H1 (cell line): ENCODE measurements around the gene TLE1. TPM values are rescaled to one million over a fixed set of nuclear protein-coding genes. Genes with fewer than 3 reads are reported as not detected.

Source experiments
- CTCF ChIA-PET: fragments of 300-600 bp; sonication (Branson Sonifier 250); formaldehyde crosslinking; loops from one replicate; lab custom pipeline; 2021; ENCODE audit not compliant: partially characterized antibody; lab: Charles Lee
- POLR2A ChIA-PET: fragments of 300-600 bp; sonication (Branson Sonifier 250); formaldehyde crosslinking; loops from one replicate; lab custom pipeline; 2021; ENCODE audit warnings: inconsistent platforms; ENCODE audit not compliant: partially characterized antibody; lab: Charles Lee
- DNase-seq, 2 experiments: peaks; one replicate each; pipeline versions ENCODE4 v3.0.0 to v3.0.0-alpha.2; 2010 to 2022; ENCODE audit warnings: low spot score in 2 of 2, low read depth in 1 of 2, mixed read lengths in 1 of 2
- FAIRE-seq: peaks from 2 replicates; lab custom pipeline; 2011; peaks lifted over from hg19 to GRCh38; lab: Jason Lieb, UNC
- H2AFZ ChIP-seq: 2 replicates; pipeline ENCODE4 v1.8.1; 2012; ENCODE audit warnings: low read length, inconsistent platforms
- H2AK5ac ChIP-seq: 2 replicates; pipeline ENCODE4 v1.6.1; 2013; ENCODE audit warnings: low read depth, low read length
- H2BK120ac ChIP-seq: replicated peaks from 2 replicates; pipeline ENCODE3; 2013; ENCODE audit warnings: low read depth, low read length, inconsistent platforms
- H2BK12ac ChIP-seq: 2 replicates; pipeline ENCODE4 v1.6.1; 2013; ENCODE audit warnings: low read depth, low read length
- H2BK15ac ChIP-seq: 2 replicates; pipeline ENCODE4 v1.6.1; 2013; ENCODE audit warnings: low read length
- H2BK20ac ChIP-seq: 2 replicates; pipeline ENCODE4 v1.6.1; 2013; ENCODE audit warnings: low read length
- H2BK5ac ChIP-seq: 2 replicates; pipeline ENCODE4 v1.6.1; 2013; ENCODE audit warnings: low read depth, low read length
- H3K14ac ChIP-seq: 2 replicates; pipeline ENCODE4 v1.6.1; 2013; ENCODE audit warnings: inconsistent platforms; ENCODE audit not compliant: insufficient read length
- H3K18ac ChIP-seq: 2 replicates; pipeline ENCODE4 v1.6.1; 2013; ENCODE audit warnings: low read length; ENCODE audit errors: extremely low read depth
- H3K23ac ChIP-seq: 2 replicates; pipeline ENCODE4 v1.6.1; 2013; ENCODE audit warnings: inconsistent platforms; ENCODE audit not compliant: insufficient read length
- H3K23me2 ChIP-seq: 2 replicates; pipeline ENCODE4 v1.6.1; 2013; ENCODE audit warnings: low read depth, low read length
- H3K27ac ChIP-seq: 2 replicates; pipeline ENCODE4 v1.6.1; 2011; ENCODE audit warnings: low read depth, low read length, inconsistent platforms
- H3K27me3 ChIP-seq, 4 experiments: replicated peaks in 1 of 4; 1 replicate in 1 of 4; 2 replicates in 3 of 4; pipeline versions ENCODE4 v1.6.1 to v1.8.1; 2011 to 2013; ENCODE audit warnings: low read length in 3 of 4, mild to moderate bottlenecking in 3 of 4, inconsistent platforms in 2 of 4, mixed read lengths in 2 of 4, moderate library complexity in 1 of 4; ENCODE audit not compliant: control insufficient read depth in 3 of 4, insufficient read depth in 3 of 4; ENCODE audit errors: extremely low read depth in 1 of 4
- H3K36me3 ChIP-seq, 4 experiments: 2 replicates each; pipeline versions ENCODE4 v1.6.1 to v1.8.1; 2011 to 2013; ENCODE audit warnings: mild to moderate bottlenecking in 4 of 4, low read length in 3 of 4, moderate library complexity in 2 of 4, control low read depth in 1 of 4, inconsistent platforms in 1 of 4; ENCODE audit not compliant: insufficient read depth in 4 of 4, control insufficient read depth in 2 of 4
- H3K4ac ChIP-seq: replicated peaks from 2 replicates; pipeline ENCODE3; 2013; ENCODE audit warnings: low read length, low read depth, mixed read lengths, inconsistent platforms; ENCODE audit not compliant: insufficient read length
- H3K4me1 ChIP-seq, 4 experiments: replicated peaks in 1 of 4; 1 replicate in 1 of 4; 2 replicates in 3 of 4; pipeline versions ENCODE4 v1.6.1 to v1.8.1; 2011 to 2013; ENCODE audit warnings: low read length in 3 of 4, inconsistent platforms in 2 of 4, mixed read lengths in 1 of 4; ENCODE audit not compliant: insufficient read depth in 4 of 4, control insufficient read depth in 3 of 4
- H3K4me2 ChIP-seq, 2 experiments: 2 replicates each; pipeline versions ENCODE4 v1.6.1 to v1.8.1; 2011 to 2013; ENCODE audit warnings: low read depth in 2 of 2, low read length in 2 of 2, control low read depth in 1 of 2, inconsistent platforms in 1 of 2, mild to moderate bottlenecking in 1 of 2; ENCODE audit not compliant: insufficient read depth in 1 of 2
- H3K4me3 ChIP-seq, 4 experiments: fragments of 200-600, 300-600 bp in 1 of 4; sonication (generic), shearing (Covaris generic), sonication (Bioruptor Twin) in 1 of 4; 2 replicates each; pipeline versions ENCODE4 v1.5.1 to v1.8.1; 2011 to 2016; ENCODE audit warnings: low read length in 4 of 4, low read depth in 3 of 4, control low read depth in 2 of 4, inconsistent platforms in 2 of 4, mild to moderate bottlenecking in 2 of 4, mixed read lengths in 1 of 4, moderate library complexity in 1 of 4; ENCODE audit not compliant: insufficient read depth in 2 of 4; ENCODE audit errors: extremely low read depth in 1 of 4
- H3K56ac ChIP-seq: replicated peaks from 2 replicates; pipeline ENCODE3; 2013; ENCODE audit warnings: low read depth, mild to moderate bottlenecking, mixed read lengths, low read length, inconsistent platforms; ENCODE audit not compliant: insufficient read length
- H3K79me1 ChIP-seq: 2 replicates; pipeline ENCODE4 v1.6.1; 2013; ENCODE audit warnings: low read depth, low read length, control low read depth
- H3K79me2 ChIP-seq, 2 experiments: 2 replicates each; pipeline versions ENCODE4 v1.6.1 to v1.8.1; 2012 to 2013; ENCODE audit warnings: low read length in 2 of 2, mild to moderate bottlenecking in 2 of 2, inconsistent platforms in 1 of 2; ENCODE audit not compliant: insufficient read depth in 2 of 2, control insufficient read depth in 1 of 2
- H3K9ac ChIP-seq, 4 experiments: replicated peaks in 1 of 4; 1 replicate in 1 of 4; 2 replicates in 3 of 4; pipeline versions ENCODE4 v1.6.1 to v1.8.1; 2011 to 2013; ENCODE audit warnings: low read depth in 3 of 4, low read length in 3 of 4, control low read depth in 2 of 4, mild to moderate bottlenecking in 2 of 4, moderate library complexity in 2 of 4, inconsistent platforms in 1 of 4; ENCODE audit errors: extremely low read depth in 1 of 4
- H3K9me3 ChIP-seq, 2 experiments: 2 replicates each; pipeline versions ENCODE4 v1.6.1 to v1.8.1; 2012 to 2013; ENCODE audit warnings: mild to moderate bottlenecking in 2 of 2, moderate library complexity in 2 of 2, control low read depth in 1 of 2, inconsistent platforms in 1 of 2, low read depth in 1 of 2, low read length in 1 of 2, mixed read lengths in 1 of 2; ENCODE audit not compliant: insufficient read depth in 2 of 2
- H4K20me1 ChIP-seq, 2 experiments: replicated peaks in 1 of 2; 2 replicates each; pipeline versions ENCODE3 to v1.8.1; 2011 to 2013; ENCODE audit warnings: inconsistent platforms in 2 of 2, low read length in 2 of 2, mild to moderate bottlenecking in 1 of 2; ENCODE audit not compliant: insufficient read depth in 2 of 2, control insufficient read depth in 1 of 2
- H4K5ac ChIP-seq: 2 replicates; pipeline ENCODE4 v1.6.1; 2013; ENCODE audit warnings: low read length, low read depth, mixed read lengths, inconsistent platforms; ENCODE audit not compliant: insufficient read length
- H4K8ac ChIP-seq: 2 replicates; pipeline ENCODE4 v1.8.0; 2013; ENCODE audit warnings: mild to moderate bottlenecking, moderate library complexity, low read length, inconsistent platforms; ENCODE audit not compliant: insufficient read depth; ENCODE audit errors: extremely low read depth
- H4K91ac ChIP-seq: replicated peaks from 2 replicates; pipeline ENCODE3; 2013; ENCODE audit warnings: low read length, mixed read lengths, inconsistent platforms; ENCODE audit not compliant: insufficient read length
- CHD1 ChIP-seq: IDR thresholded peaks from 2 replicates; pipeline ENCODE4 v1.6.1; 2012; ENCODE audit warnings: low read depth, low read length, improper control_type of control experiment
- HDAC2 ChIP-seq, 2 experiments: fragments of 300-600 bp in 1 of 2; sonication (generic) in 1 of 2; IDR thresholded peaks; 2 replicates each; pipeline ENCODE4 v1.6.1; 2011 to 2012; ENCODE audit warnings: low read depth in 2 of 2, low read length in 2 of 2, mild to moderate bottlenecking in 2 of 2, moderate library complexity in 2 of 2, borderline replicate concordance in 1 of 2, inconsistent platforms in 1 of 2
- JUN ChIP-seq: IDR thresholded peaks from 2 replicates; pipeline ENCODE4 v1.6.1; 2011; ENCODE audit warnings: low read depth, mild to moderate bottlenecking, improper control_type of control experiment, low read length
- SIRT6 ChIP-seq: IDR thresholded peaks from one replicate; pipeline ENCODE4 v1.7.1; 2012; ENCODE audit warnings: low read length, inconsistent platforms
- YY1 ChIP-seq: IDR thresholded peaks from 2 replicates; pipeline ENCODE4 v1.6.1; 2011; ENCODE audit warnings: low read depth, mild to moderate bottlenecking, low read length
- WGBS, 2 experiments: shearing (Covaris generic) in 1 of 2; methylation state at CpG; one replicate each; pipeline versions ENCODE4 v1.1.6 to v1.1.7; 2013 to 2015; ENCODE audit warnings: low lambda C conversion rate in 2 of 2, mixed read lengths in 2 of 2, inconsistent platforms in 1 of 2, low coverage in 1 of 2, missing lambda C conversion rate in 1 of 2; ENCODE audit not compliant: insufficient replicate concordance in 2 of 2, insufficient coverage in 1 of 2, insufficient read length in 1 of 2; ENCODE audit errors: extremely low coverage in 1 of 2, missing lambda C conversion rate in 1 of 2; 5-methylcytosine and 5-hydroxymethylcytosine counted together
- polyA plus RNA-seq, 7 experiments: library from polyadenylated mRNA; depleted of rRNA in 3 of 7; stranded (reverse) in 5 of 7; unstranded in 2 of 7; fragments of >200 nt in 5 of 7; fragments of 200-250 nt in 2 of 7; gene quantifications; 1 replicate in 5 of 7; 2 replicates in 1 of 7; 4 replicates in 1 of 7; pipeline versions ENCODE4 v1.2.1 to v1.2.3, GENCODE V29; 2011 to 2013; ENCODE audit warnings: missing spikeins in 2 of 7, mixed read lengths in 2 of 7
- total RNA-seq: library from RNA; stranded (reverse); fragmentation: NEBNext Ultra II Directional; extraction: Animal tissue kit (Norgen Biotek cat#: 25700); gene quantifications from 2 replicates; pipeline ENCODE4 v1.2.1, GENCODE V29; 2021
- TF ChIP-seq, protein P1 (sequence below): IDR thresholded peaks from 2 replicates; pipeline ENCODE4 v1.6.1; 2012; ENCODE audit warnings: inconsistent platforms
- TF ChIP-seq, protein P2 (sequence below), 3 experiments: IDR thresholded peaks; 1 replicate in 2 of 3; 2 replicates in 1 of 3; pipeline versions ENCODE4 v1.5.1 to v1.6.1; 2011; ENCODE audit warnings: low read length in 3 of 3, mild to moderate bottlenecking in 3 of 3, inconsistent platforms in 2 of 3, low read depth in 1 of 3, moderate library complexity in 1 of 3; ENCODE audit not compliant: insufficient read depth in 1 of 3; ENCODE audit errors: control extremely low read depth in 1 of 3

TLE1 gene
- total and polyA plus RNA-seq, 2 of the 8 experiments (the other 6 are each of a cell fraction or from before 2014, with no cell fraction given): 81.8 to 91.6 TPM

DNA sequence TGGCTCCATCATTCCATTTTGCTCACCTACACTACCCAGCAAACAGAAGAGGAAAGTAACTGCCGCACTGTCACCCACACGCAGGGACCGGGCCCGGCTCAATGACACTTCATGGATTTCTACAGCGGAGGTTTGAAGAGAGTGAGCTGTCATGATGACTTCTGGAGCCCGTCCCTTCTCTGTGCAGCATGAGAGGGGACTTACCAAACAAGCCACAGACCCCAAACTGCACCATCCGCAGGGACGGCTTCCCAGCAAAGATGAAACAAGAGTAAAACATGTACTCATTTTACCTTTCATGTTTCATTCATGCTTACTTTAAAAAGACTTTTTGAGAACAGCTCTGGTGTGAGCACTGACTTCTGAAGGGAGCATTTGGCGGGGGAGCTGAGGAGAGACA lies 99.5 kb downstream of the TLE1 start:
- no peak overlapping the region for H4K5ac ChIP-seq
- no peak overlapping the region for H3K4me2 ChIP-seq
- H3K23ac ChIP-seq: no peak overlapping the region
- no peaks in the 10 kb centered on the region; the same call in 1 of the 2 replicates for H3K23me2 ChIP-seq
- H3K27ac ChIP-seq: no peak overlapping the region
- no peak overlapping the region for H3K4me3 ChIP-seq
- H2BK120ac ChIP-seq: no peak overlapping the region
- H4K20me1 ChIP-seq: no peaks in the 10 kb centered on the region
- ChIA-PET CTCF (interaction anchor here (0.6 kb wide), 1 partner anchor 84 kb away, joined by 3 read pairs; no protein-coding TSS in a partner anchor), POLR2A (no interaction called here)
- H2AFZ ChIP-seq: no peak overlapping the region
- no peak for TF ChIP-seq SIRT6
- TF ChIP-seq HDAC2 (IDR thresholded peaks at IDR 0.05; ENCODE audit: borderline replicate concordance in 1 of 2, low read depth in 2 of 2, low read length in 2 of 2): no peak
- no peak for TF ChIP-seq JUN
- TF ChIP-seq, protein P1, sequence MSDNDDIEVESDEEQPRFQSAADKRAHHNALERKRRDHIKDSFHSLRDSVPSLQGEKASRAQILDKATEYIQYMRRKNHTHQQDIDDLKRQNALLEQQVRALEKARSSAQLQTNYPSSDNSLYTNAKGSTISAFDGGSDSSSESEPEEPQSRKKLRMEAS: no peak
- no peak for TF ChIP-seq CHD1
- no peak for TF ChIP-seq YY1
- TF ChIP-seq, protein P2, sequence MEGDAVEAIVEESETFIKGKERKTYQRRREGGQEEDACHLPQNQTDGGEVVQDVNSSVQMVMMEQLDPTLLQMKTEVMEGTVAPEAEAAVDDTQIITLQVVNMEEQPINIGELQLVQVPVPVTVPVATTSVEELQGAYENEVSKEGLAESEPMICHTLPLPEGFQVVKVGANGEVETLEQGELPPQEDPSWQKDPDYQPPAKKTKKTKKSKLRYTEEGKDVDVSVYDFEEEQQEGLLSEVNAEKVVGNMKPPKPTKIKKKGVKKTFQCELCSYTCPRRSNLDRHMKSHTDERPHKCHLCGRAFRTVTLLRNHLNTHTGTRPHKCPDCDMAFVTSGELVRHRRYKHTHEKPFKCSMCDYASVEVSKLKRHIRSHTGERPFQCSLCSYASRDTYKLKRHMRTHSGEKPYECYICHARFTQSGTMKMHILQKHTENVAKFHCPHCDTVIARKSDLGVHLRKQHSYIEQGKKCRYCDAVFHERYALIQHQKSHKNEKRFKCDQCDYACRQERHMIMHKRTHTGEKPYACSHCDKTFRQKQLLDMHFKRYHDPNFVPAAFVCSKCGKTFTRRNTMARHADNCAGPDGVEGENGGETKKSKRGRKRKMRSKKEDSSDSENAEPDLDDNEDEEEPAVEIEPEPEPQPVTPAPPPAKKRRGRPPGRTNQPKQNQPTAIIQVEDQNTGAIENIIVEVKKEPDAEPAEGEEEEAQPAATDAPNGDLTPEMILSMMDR (IDR thresholded peaks at IDR 0.05; ENCODE audit: control extremely low read depth in 1 of 3, insufficient read depth in 1 of 3, low read depth in 1 of 3, low read length in 3 of 3): no peak
- DNase-seq (no peak), FAIRE-seq (no peak)
- H2BK20ac ChIP-seq: no peak overlapping the region
- no peak overlapping the region for H3K14ac ChIP-seq
- no peaks in the 10 kb centered on the region for H3K9me3 ChIP-seq
- no peak overlapping the region for H4K91ac ChIP-seq
- no peak overlapping the region for H2BK5ac ChIP-seq
- no peak overlapping the region for H3K56ac ChIP-seq
- H3K79me1 ChIP-seq: no peaks in the 10 kb centered on the region; the same call in 1 of the 2 replicates
- no peak overlapping the region for H2BK12ac ChIP-seq
- no peak overlapping the region for H2BK15ac ChIP-seq
- H3K27me3 ChIP-seq: no peaks in the 10 kb centered on the region
- H3K36me3 ChIP-seq: peaks cover 18 to 69% (median 59%) of the 10 kb centered on the region in 4 experiments; a peak in 7 of 8 replicates
- H3K79me2 ChIP-seq: peaks cover 0 to 20% of the 10 kb centered on the region in 2 experiments; a peak in 2 of 4 replicates
- H2AK5ac ChIP-seq: no peak overlapping the region
- H3K18ac ChIP-seq: no peak overlapping the region
- H3K4ac ChIP-seq: no peak overlapping the region
- H3K4me1 ChIP-seq: peaks cover 0 to 6% (median 3%) of the 10 kb centered on the region in 4 experiments; a peak in 2 of 7 replicates
- H4K8ac ChIP-seq: no peak overlapping the region
- 95% methylated on average over 9 of the region's 9 CpGs; no CpG with 5 or more reads in 1 of the 2 experiments for WGBS, 2 experiments
- H3K9ac ChIP-seq: no peak overlapping the region
